Activated naive CD8-positive, alpha-beta T cell (primary cell): ENCODE data around the gene PRDX3.
A peak's percentile ranks its signal among the peaks of the same experiment; 100 is the strongest.
"Not testable (repeated sequence)": the region's sequence is repeated elsewhere in the genome, so short reads cannot be mapped to it uniquely, and the experiment has no call there.

ENCODE experiments used
- H3K27ac Mint-ChIP-seq: one replicate; pipeline ENCODE4 v1.8.0; 2021; ENCODE audit warnings: mixed read lengths
- H3K27me3 Mint-ChIP-seq: one replicate; pipeline ENCODE4 v1.8.0; 2021; ENCODE audit warnings: mixed read lengths
- H3K36me3 Mint-ChIP-seq: one replicate; pipeline ENCODE4 v1.8.0; 2021; ENCODE audit warnings: mixed read lengths
- H3K4me1 Mint-ChIP-seq: one replicate; pipeline ENCODE4 v1.8.0; 2021; ENCODE audit warnings: low read depth, mixed read lengths
- H3K4me3 Mint-ChIP-seq: one replicate; pipeline ENCODE4 v1.8.0; 2021; ENCODE audit warnings: mild to moderate bottlenecking, mixed read lengths
- H3K9me3 Mint-ChIP-seq: one replicate; pipeline ENCODE4 v1.8.0; 2021; ENCODE audit warnings: low read depth, mixed read lengths

The PRDX3 gene

GRCh38 chr10:119161680-119162451 lies 16.7 kb downstream of the PRDX3 start:
- H3K27me3 Mint-ChIP-seq: no peaks in the 10 kb centered on the region
- H3K9me3 Mint-ChIP-seq: no peaks in the 10 kb centered on the region
- H3K4me3 Mint-ChIP-seq: no peak overlapping the region
- peaks cover 32% of the 10 kb centered on the region for H3K4me1 Mint-ChIP-seq
- H3K36me3 Mint-ChIP-seq: peaks cover 5% of the 10 kb centered on the region
- H3K27ac Mint-ChIP-seq: peak overlapping the region; percentile 0

GRCh38 chr10:119159332-119159731 lies 19.3 kb downstream of the PRDX3 start:
- peaks cover 7% of the 10 kb centered on the region for H3K36me3 Mint-ChIP-seq
- H3K4me3 Mint-ChIP-seq: no peak overlapping the region
- no peaks in the 10 kb centered on the region for H3K27me3 Mint-ChIP-seq
- no peak overlapping the region for H3K27ac Mint-ChIP-seq
- no peaks in the 10 kb centered on the region for H3K9me3 Mint-ChIP-seq
- H3K4me1 Mint-ChIP-seq: peaks cover 14% of the 10 kb centered on the region

- no peak overlapping the region for H3K4me3 Mint-ChIP-seq
- H3K9me3 Mint-ChIP-seq: no peaks in the 10 kb centered on the region
- H3K27ac Mint-ChIP-seq: no peak overlapping the region
- H3K27me3 Mint-ChIP-seq: no peaks in the 10 kb centered on the region
- H3K36me3 Mint-ChIP-seq: peaks cover 13% of the 10 kb centered on the region
- no peaks in the 10 kb centered on the region for H3K4me1 Mint-ChIP-seq
Measured at GRCh38 chr10:119153661-119154060, 25.0 kb downstream of the PRDX3 start.

- no peaks in the 10 kb centered on the region for H3K4me1 Mint-ChIP-seq
- H3K27me3 Mint-ChIP-seq: no peaks in the 10 kb centered on the region
- no peak overlapping the region for H3K4me3 Mint-ChIP-seq
- no peak overlapping the region for H3K27ac Mint-ChIP-seq
- H3K9me3 Mint-ChIP-seq: no peaks in the 10 kb centered on the region
- peaks cover 13% of the 10 kb centered on the region for H3K36me3 Mint-ChIP-seq
Measured at GRCh38 chr10:119153041-119153440, 25.6 kb downstream of the PRDX3 start.

- H3K36me3 Mint-ChIP-seq, H3K4me1 Mint-ChIP-seq, H3K27me3 Mint-ChIP-seq, H3K4me3 Mint-ChIP-seq, H3K9me3 Mint-ChIP-seq, H3K27ac Mint-ChIP-seq: not testable (repeated sequence)
Measured at GRCh38 chr10:119151601-119152000, 27.0 kb downstream of the PRDX3 start.

- H3K4me1 Mint-ChIP-seq: no peaks in the 10 kb centered on the region
- no peaks in the 10 kb centered on the region for H3K9me3 Mint-ChIP-seq
- H3K36me3 Mint-ChIP-seq: peaks cover 6% of the 10 kb centered on the region
- H3K27ac Mint-ChIP-seq: no peak overlapping the region
- no peaks in the 10 kb centered on the region for H3K27me3 Mint-ChIP-seq
- no peak overlapping the region for H3K4me3 Mint-ChIP-seq
Measured at GRCh38 chr10:119149729-119150128, 28.9 kb downstream of the PRDX3 start.

DNA sequence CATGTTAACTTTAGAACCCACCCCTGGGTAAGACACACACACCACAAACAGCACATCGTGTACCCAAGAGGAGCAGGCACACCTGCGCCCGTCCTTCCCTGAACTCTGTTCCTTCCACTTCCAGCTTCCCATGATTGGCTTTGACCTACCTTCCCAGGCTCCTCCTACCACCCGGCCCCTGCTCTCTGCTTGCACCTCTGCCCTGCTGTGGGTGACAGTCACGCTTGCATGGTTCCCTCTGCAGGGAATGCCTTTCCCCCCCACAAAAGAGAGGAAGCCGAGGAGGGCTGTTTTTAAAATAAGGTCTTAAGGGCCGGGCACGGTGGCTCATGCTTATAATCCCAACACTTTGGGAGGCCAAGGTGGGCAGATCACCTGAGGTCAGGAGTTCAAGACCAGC lies 29.5 kb downstream of the PRDX3 start:
- Mint-ChIP-seq H3K27me3 (no peaks in the 10 kb centered on the region), H3K4me1 (no peaks in the 10 kb centered on the region), H3K27ac (no peak overlapping the region), H3K4me3 (no peak overlapping the region), H3K9me3 (no peaks in the 10 kb centered on the region), H3K36me3 (peaks cover 6% of the 10 kb centered on the region)

DNA sequence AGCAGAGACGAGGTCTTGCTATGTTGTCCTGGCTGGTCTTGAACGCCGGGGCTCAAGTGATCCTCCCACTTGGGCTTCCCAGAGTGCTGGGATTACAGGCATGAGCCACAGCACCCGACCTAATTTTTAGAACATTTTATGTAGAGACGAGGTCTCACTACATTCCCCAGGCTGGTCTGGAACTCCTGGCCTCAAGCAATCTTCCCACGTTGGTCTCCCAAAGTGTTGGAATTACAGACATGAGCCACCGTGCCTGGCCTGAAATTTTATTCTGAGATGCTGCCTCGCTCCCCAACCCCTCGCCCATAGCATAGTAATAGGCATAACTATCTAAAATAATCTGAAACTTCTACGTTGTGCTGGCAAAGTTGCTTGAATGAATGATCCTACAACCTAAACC lies 35.0 kb downstream of the PRDX3 start:
- peaks cover 2% of the 10 kb centered on the region for H3K4me1 Mint-ChIP-seq
- H3K27ac Mint-ChIP-seq: no peak overlapping the region
- H3K9me3 Mint-ChIP-seq: no peaks in the 10 kb centered on the region
- H3K36me3 Mint-ChIP-seq: peaks cover 4% of the 10 kb centered on the region
- no peak overlapping the region for H3K4me3 Mint-ChIP-seq
- H3K27me3 Mint-ChIP-seq: no peaks in the 10 kb centered on the region

GRCh38 chr10:119140603-119141245 lies 37.9 kb downstream of the PRDX3 start:
- no peaks in the 10 kb centered on the region for H3K27me3 Mint-ChIP-seq
- peaks cover 2% of the 10 kb centered on the region for H3K4me1 Mint-ChIP-seq
- peaks cover 6% of the 10 kb centered on the region for H3K36me3 Mint-ChIP-seq
- no peaks in the 10 kb centered on the region for H3K9me3 Mint-ChIP-seq
- H3K27ac Mint-ChIP-seq: no peak overlapping the region
- no peak overlapping the region for H3K4me3 Mint-ChIP-seq

GRCh38 chr10:119139464-119140067 lies 39.0 kb downstream of the PRDX3 start:
- H3K4me3 Mint-ChIP-seq: no peak overlapping the region
- H3K9me3 Mint-ChIP-seq: no peaks in the 10 kb centered on the region
- H3K36me3 Mint-ChIP-seq: peaks cover 6% of the 10 kb centered on the region
- H3K27me3 Mint-ChIP-seq: no peaks in the 10 kb centered on the region
- peaks cover 5% of the 10 kb centered on the region for H3K4me1 Mint-ChIP-seq
- H3K27ac Mint-ChIP-seq: peak overlapping the region; percentile 30

- no peak overlapping the region for H3K4me3 Mint-ChIP-seq
- peaks cover 8% of the 10 kb centered on the region for H3K36me3 Mint-ChIP-seq
Measured at GRCh38 chr10:119138346-119139306, 40.0 kb downstream of the PRDX3 start.

GRCh38 chr10:119137878-119138277 lies 40.7 kb downstream of the PRDX3 start:
- not testable (repeated sequence) for H3K9me3 Mint-ChIP-seq, H3K27ac Mint-ChIP-seq, H3K27me3 Mint-ChIP-seq, H3K36me3 Mint-ChIP-seq, H3K4me3 Mint-ChIP-seq
- peaks cover 15% of the 10 kb centered on the region for H3K4me1 Mint-ChIP-seq

More at GRCh38 chr10:119138346-119139306, 40.0 kb downstream of the PRDX3 start:
- Mint-ChIP-seq H3K4me1 (peaks cover 9% of the 10 kb centered on the region), H3K27ac (peak overlapping the region; percentile 28), H3K9me3 (no peaks in the 10 kb centered on the region), H3K27me3 (no peaks in the 10 kb centered on the region)

- no peak overlapping the region for H3K27ac Mint-ChIP-seq
- no peaks in the 10 kb centered on the region for H3K27me3 Mint-ChIP-seq
- H3K36me3 Mint-ChIP-seq: peaks cover 11% of the 10 kb centered on the region
- H3K4me3 Mint-ChIP-seq: no peak overlapping the region
- H3K4me1 Mint-ChIP-seq: peaks cover 30% of the 10 kb centered on the region
- no peaks in the 10 kb centered on the region for H3K9me3 Mint-ChIP-seq
Measured at GRCh38 chr10:119136084-119136483, 42.5 kb downstream of the PRDX3 start.

DNA sequence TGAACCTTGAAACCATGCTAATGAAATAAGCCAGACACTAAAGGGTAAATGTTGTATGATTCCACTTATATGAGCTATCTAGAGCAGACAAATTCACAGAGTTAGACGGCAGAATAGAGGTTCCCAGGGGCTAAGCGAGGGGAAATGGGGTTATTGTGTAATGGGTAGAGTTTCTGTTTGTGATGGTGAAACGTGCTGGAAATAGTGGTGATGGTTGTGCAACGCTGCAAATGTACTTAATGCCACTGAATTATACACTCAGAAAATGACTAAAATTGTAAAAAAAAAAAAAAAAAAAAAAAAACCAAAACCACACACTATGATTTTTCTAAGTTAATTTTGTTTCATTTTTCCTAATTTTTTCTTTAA lies 43.1 kb downstream of the PRDX3 start:
- Mint-ChIP-seq H3K36me3 (peaks cover 13% of the 10 kb centered on the region), H3K27ac (peak overlapping the region; percentile 7), H3K4me3 (no peak overlapping the region), H3K27me3 (no peaks in the 10 kb centered on the region), H3K4me1 (peaks cover 36% of the 10 kb centered on the region), H3K9me3 (no peaks in the 10 kb centered on the region)
